ENCODE measurements around the gene CERKL.

DNA sequence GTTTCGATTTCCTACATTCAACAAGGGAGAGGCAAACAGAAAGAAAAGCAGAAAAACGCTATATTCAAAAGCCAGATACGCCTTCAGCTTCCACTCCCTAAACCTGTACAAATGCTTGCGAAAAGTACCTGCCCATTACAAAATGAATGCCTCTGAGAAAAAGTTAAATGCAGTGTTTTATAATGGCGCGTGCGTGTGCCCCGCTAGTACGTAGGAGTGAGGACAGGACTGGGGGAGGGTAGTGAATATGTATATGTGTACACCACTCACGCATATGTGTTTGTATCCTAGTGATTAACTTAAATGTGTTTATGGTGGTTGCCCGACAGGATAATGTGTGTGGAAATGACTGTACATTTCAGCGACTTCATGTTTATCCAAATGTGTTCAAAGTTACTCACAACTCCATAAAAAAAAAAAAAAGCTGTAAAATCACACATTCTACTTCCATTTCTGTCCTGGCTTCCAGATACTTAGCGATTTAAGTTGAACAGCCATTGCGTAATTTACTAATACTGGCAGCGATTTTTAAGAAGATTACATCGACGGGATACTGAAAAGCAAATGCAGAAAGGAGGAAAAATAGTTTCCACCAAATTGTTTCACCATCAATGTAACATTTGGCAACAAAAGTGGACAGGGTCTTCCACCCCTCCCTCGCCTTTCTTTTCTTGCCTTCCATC is 22.1 kb upstream of the CERKL start:
- TF ChIP-seq, protein P1, sequence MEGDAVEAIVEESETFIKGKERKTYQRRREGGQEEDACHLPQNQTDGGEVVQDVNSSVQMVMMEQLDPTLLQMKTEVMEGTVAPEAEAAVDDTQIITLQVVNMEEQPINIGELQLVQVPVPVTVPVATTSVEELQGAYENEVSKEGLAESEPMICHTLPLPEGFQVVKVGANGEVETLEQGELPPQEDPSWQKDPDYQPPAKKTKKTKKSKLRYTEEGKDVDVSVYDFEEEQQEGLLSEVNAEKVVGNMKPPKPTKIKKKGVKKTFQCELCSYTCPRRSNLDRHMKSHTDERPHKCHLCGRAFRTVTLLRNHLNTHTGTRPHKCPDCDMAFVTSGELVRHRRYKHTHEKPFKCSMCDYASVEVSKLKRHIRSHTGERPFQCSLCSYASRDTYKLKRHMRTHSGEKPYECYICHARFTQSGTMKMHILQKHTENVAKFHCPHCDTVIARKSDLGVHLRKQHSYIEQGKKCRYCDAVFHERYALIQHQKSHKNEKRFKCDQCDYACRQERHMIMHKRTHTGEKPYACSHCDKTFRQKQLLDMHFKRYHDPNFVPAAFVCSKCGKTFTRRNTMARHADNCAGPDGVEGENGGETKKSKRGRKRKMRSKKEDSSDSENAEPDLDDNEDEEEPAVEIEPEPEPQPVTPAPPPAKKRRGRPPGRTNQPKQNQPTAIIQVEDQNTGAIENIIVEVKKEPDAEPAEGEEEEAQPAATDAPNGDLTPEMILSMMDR (IDR thresholded peaks at IDR 0.05): no peak
- TF ChIP-seq EZH2 (IDR thresholded peaks at IDR 0.05): no peak
